HEK293 (cell line): ENCODE data around the gene CD109.
A peak's percentile ranks its signal among the peaks of the same experiment; 100 is the strongest.

ENCODE experiments used
- CTCF ChIA-PET: fragments of 350-600 bp; formaldehyde crosslinking; extraction: SDS; loops from one replicate; lab custom pipeline; 2021; ENCODE audit warnings: antibody characterized with exemption; lab: Yijun Ruan, JAX
- POLR2A ChIA-PET: fragments of 300-600 bp; formaldehyde crosslinking; extraction: SDS; loops from one replicate; lab custom pipeline; 2020; ENCODE audit warnings: antibody characterized with exemption, inconsistent platforms; lab: Yijun Ruan, JAX
- H3K27ac ChIP-seq: fragments of 200-500 bp; sonication (Bioruptor generic); 2 replicates; pipeline ENCODE4 v1.5.1; 2014; ENCODE audit warnings: low read depth, low read length, control low read depth, inconsistent platforms; ENCODE audit errors: extremely low read depth
- H3K36me3 ChIP-seq, 2 experiments: fragments of 200-500 bp in 1 of 2; sonication (Bioruptor generic) in 1 of 2; 1 replicate in 1 of 2; 2 replicates in 1 of 2; pipeline ENCODE4 v1.5.1; 2014 to 2017; ENCODE audit warnings: inconsistent platforms in 2 of 2, low read length in 2 of 2; ENCODE audit not compliant: control insufficient read depth in 2 of 2, insufficient read depth in 1 of 2
- H3K4me1 ChIP-seq: fragments of 200-500 bp; sonication (Bioruptor generic); 2 replicates; pipeline ENCODE4 v1.5.1; 2014; ENCODE audit warnings: mild to moderate bottlenecking, low read length, inconsistent platforms; ENCODE audit not compliant: control insufficient read depth, insufficient read depth
- H3K4me3 ChIP-seq: 2 replicates; pipeline ENCODE4 v1.5.1; 2011; ENCODE audit warnings: low read depth, mild to moderate bottlenecking, control low read depth, low read length, moderate library complexity
- H3K9me3 ChIP-seq: fragments of 200-500 bp; sonication (Bioruptor generic); 2 replicates; pipeline ENCODE4 v1.5.1; 2014; ENCODE audit warnings: low read depth, low read length, inconsistent platforms; ENCODE audit not compliant: control insufficient read depth, insufficient read depth
- BCL11A ChIP-seq: fragments of 450-650 bp; formaldehyde crosslinking; IDR thresholded peaks from 2 replicates; pipeline ENCODE4 v1.5.1; 2016; ENCODE audit warnings: low read depth, missing biosample characterization, missing genetic modification characterization
- HOXC10 ChIP-seq: sonication (generic); formaldehyde crosslinking; IDR thresholded peaks from 2 replicates; pipeline ENCODE4 v1.8.1; 2023; ENCODE audit warnings: mild to moderate bottlenecking, missing genetic modification reagents
- OSR2 ChIP-seq: fragments of 450-650 bp; formaldehyde crosslinking; IDR thresholded peaks from 2 replicates; pipeline ENCODE4 v1.5.1; 2016; ENCODE audit warnings: missing biosample characterization, missing genetic modification characterization
- PRDM10 ChIP-seq: fragments of 450-650 bp; formaldehyde crosslinking; IDR thresholded peaks from 2 replicates; pipeline ENCODE4 v1.5.1; 2016; ENCODE audit warnings: missing biosample characterization, missing genetic modification characterization
- RBAK ChIP-seq: fragments of 450-650 bp; formaldehyde crosslinking; IDR thresholded peaks from 2 replicates; pipeline ENCODE4 v1.5.1; 2016; ENCODE audit warnings: missing biosample characterization, missing genetic modification characterization
- SETDB1 ChIP-seq: IDR thresholded peaks from one replicate; pipeline ENCODE4 v1.6.1; 2017; ENCODE audit warnings: mild to moderate bottlenecking, low read length, moderate library complexity, mixed read lengths; ENCODE audit not compliant: insufficient read length
- ZBTB26 ChIP-seq: fragments of 450-650 bp; formaldehyde crosslinking; optimal IDR thresholded peaks from 2 replicates; pipeline ENCODE3; 2016; ENCODE audit warnings: missing biosample characterization, mild to moderate bottlenecking, missing genetic modification characterization
- ZBTB44 ChIP-seq: fragments of 450-650 bp; IDR thresholded peaks from 2 replicates; pipeline ENCODE4 v1.5.1; 2018; ENCODE audit warnings: missing biosample characterization, mild to moderate bottlenecking, missing genetic modification characterization
- ZFP3 ChIP-seq: fragments of 450-650 bp; formaldehyde crosslinking; IDR thresholded peaks from 2 replicates; pipeline ENCODE4 v1.5.1; 2016; ENCODE audit warnings: low read depth, missing biosample characterization, missing genetic modification characterization
- ZNF155 ChIP-seq: fragments of 450-650 bp; formaldehyde crosslinking; IDR thresholded peaks from 2 replicates; pipeline ENCODE4 v1.5.1; 2016; ENCODE audit warnings: missing biosample characterization, missing genetic modification characterization
- ZNF2 ChIP-seq: fragments of 450-650 bp; formaldehyde crosslinking; IDR thresholded peaks from 2 replicates; pipeline ENCODE4 v1.5.1; 2016; ENCODE audit warnings: missing biosample characterization, missing genetic modification characterization
- ZNF266 ChIP-seq: fragments of 450-650 bp; formaldehyde crosslinking; IDR thresholded peaks from 2 replicates; pipeline ENCODE4 v1.5.1; 2016; ENCODE audit warnings: missing biosample characterization, missing genetic modification characterization, low read depth
- ZNF274 ChIP-seq, 2 experiments: fragments of 200-500 bp in 1 of 2; fragments of 450-650 bp in 1 of 2; sonication (Bioruptor generic) in 1 of 2; formaldehyde crosslinking in 1 of 2; IDR thresholded peaks; 2 replicates each; pipeline versions ENCODE4 v1.5.1 to v1.6.1; 2014 to 2016; ENCODE audit warnings: borderline replicate concordance in 1 of 2, inconsistent platforms in 1 of 2, low read length in 1 of 2, missing biosample characterization in 1 of 2, missing genetic modification characterization in 1 of 2
- ZNF335 ChIP-seq: fragments of 450-650 bp; formaldehyde crosslinking; conservative IDR thresholded peaks from 2 replicates; pipeline ENCODE4 v1.5.1; 2016; ENCODE audit warnings: missing biosample characterization, missing genetic modification characterization
- ZNF394 ChIP-seq: fragments of 450-650 bp; formaldehyde crosslinking; IDR thresholded peaks from 2 replicates; pipeline ENCODE4 v1.5.1; 2016; ENCODE audit warnings: missing biosample characterization, missing genetic modification characterization, mild to moderate bottlenecking, moderate library complexity, borderline replicate concordance
- ZNF416 ChIP-seq: fragments of 450-650 bp; formaldehyde crosslinking; IDR thresholded peaks from 2 replicates; pipeline ENCODE4 v1.5.1; 2016; ENCODE audit warnings: missing biosample characterization, missing genetic modification characterization
- ZNF513 ChIP-seq: fragments of 450-650 bp; IDR thresholded peaks from 2 replicates; pipeline ENCODE4 v1.5.1; 2018; ENCODE audit warnings: missing biosample characterization, missing genetic modification characterization
- ZNF544 ChIP-seq: fragments of 450-650 bp; formaldehyde crosslinking; IDR thresholded peaks from 2 replicates; pipeline ENCODE4 v1.5.0; 2017; ENCODE audit warnings: missing biosample characterization, missing genetic modification characterization
- ZNF555 ChIP-seq: fragments of 450-650 bp; formaldehyde crosslinking; conservative IDR thresholded peaks from 2 replicates; pipeline ENCODE4 v1.5.1; 2017; ENCODE audit warnings: missing biosample characterization, mild to moderate bottlenecking, missing genetic modification characterization, inconsistent platforms
- ZNF692 ChIP-seq: fragments of 450-650 bp; formaldehyde crosslinking; IDR thresholded peaks from 2 replicates; pipeline ENCODE4 v1.5.1; 2016; ENCODE audit warnings: missing biosample characterization, missing genetic modification characterization
- ZNF777 ChIP-seq: fragments of 450-650 bp; formaldehyde crosslinking; IDR thresholded peaks from 2 replicates; pipeline ENCODE4 v1.5.1; 2017; ENCODE audit warnings: missing biosample characterization, missing genetic modification characterization, borderline replicate concordance
- ZNF791 ChIP-seq: fragments of 450-650 bp; formaldehyde crosslinking; IDR thresholded peaks from 2 replicates; pipeline ENCODE4 v1.5.1; 2016; ENCODE audit warnings: missing biosample characterization, missing genetic modification characterization
- ZSCAN16 ChIP-seq: fragments of 450-650 bp; formaldehyde crosslinking; IDR thresholded peaks from 2 replicates; pipeline ENCODE4 v1.5.1; 2016; ENCODE audit warnings: missing biosample characterization, missing genetic modification characterization
- ZSCAN30 ChIP-seq: fragments of 450-650 bp; IDR thresholded peaks from 2 replicates; pipeline ENCODE4 v1.5.1; 2018; ENCODE audit warnings: missing biosample characterization, mild to moderate bottlenecking, missing genetic modification characterization, moderate library complexity
- ZSCAN5A ChIP-seq: fragments of 450-650 bp; formaldehyde crosslinking; IDR thresholded peaks from 2 replicates; pipeline ENCODE4 v1.5.1; 2016; ENCODE audit warnings: missing biosample characterization, missing genetic modification characterization

The CD109 gene

DNA sequence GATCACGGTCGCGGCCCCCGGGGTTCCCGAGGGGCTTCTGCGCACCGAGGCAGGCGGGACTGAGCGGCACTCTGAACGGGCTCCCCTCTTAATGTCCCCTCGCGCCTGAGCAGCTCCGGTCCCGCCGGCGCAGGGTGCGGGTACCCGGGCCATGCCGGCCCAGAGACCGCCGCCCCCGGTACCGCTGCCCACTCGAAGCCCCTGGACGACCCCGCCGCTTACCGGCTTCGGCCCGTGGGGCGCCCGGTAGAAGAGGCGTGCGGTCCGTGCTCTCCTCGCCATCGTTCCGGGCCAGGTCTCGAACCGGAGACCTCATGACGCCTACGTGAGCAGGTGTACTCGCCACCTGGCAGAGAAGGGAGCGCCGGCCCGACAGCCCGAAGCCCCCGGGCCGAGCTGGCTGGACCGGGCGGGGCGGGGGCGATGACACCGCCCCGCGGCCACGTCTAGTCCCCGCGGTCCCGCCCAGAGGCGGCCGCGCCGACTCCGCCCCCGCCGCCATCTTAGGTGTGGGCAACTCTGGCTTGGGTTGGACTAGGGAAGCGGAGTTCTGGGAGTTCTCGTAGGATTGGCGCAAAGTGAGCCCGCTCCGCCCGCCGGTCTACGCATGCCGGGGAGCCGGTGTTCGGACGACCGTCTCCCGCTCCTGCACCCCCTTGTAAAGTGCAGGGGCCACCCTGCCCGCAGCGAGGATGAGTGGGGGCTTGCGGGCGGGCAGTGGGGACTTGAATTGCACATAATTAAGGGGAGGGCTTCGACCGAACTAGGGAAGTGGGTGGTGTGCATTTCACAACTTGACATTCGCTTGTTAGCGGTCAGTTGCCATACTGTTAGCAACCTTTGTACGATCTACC lies 42.2 kb upstream of the CD109 start, which contains the start of gene SLC17A5:
Gene SLC17A5 (minus strand): TSS at position 422 of the 854 bp plus-strand sequence. CDS start 106 bp downstream, at position 316.
- POLR2A ChIA-PET = interaction anchor here (0.5 to 4.0 kb wide), 12 partner anchors 10 to 1552 kb away, joined by 3 to 88 read pairs (median 4); partner anchors contain the start of genes COL12A1, EEF1A1 and MTO1
- H3K36me3 ChIP-seq = peaks cover 0 to 3% of the 10 kb centered on the region in 2 experiments; a peak in 2 of 3 replicates
- CTCF ChIA-PET = interaction anchor here (0.5 to 3.3 kb wide), 21 partner anchors 8 to 1576 kb away, joined by 3 to 19 read pairs (median 5); partner anchors contain the start of genes EEF1A1 and MTO1
- peak within 1 kb of the TSS; percentile 96 for H3K27ac ChIP-seq
- peak within 1 kb of the TSS; percentile 75 for H3K4me3 ChIP-seq
- no peaks in the 10 kb centered on the region for H3K9me3 ChIP-seq
- no peaks in the 10 kb centered on the region; the same call in 1 of the 2 replicates for H3K4me1 ChIP-seq
- no peak for TF ChIP-seq HOXC10 (CRISPR knock-in tag)
- no peak for TF ChIP-seq ZNF544 (tag by site-specific recombination)
- 0 out of 2 replicates have a peak, but pooled peaks have one; percentile 30 for TF ChIP-seq ZSCAN30 (tag by site-specific recombination)
- TF ChIP-seq OSR2 (tag by site-specific recombination) = no peak
- peak; percentile 79; the same call in 1 of the 2 replicates for TF ChIP-seq ZNF2 (tag by site-specific recombination)
- no peak for TF ChIP-seq ZNF274 (IDR thresholded peaks at IDR 0.05; ENCODE audit: low read length)
- TF ChIP-seq ZNF274 (tag by site-specific recombination; IDR thresholded peaks at IDR 0.05; ENCODE audit: borderline replicate concordance) = no peak
- no peak for TF ChIP-seq ZNF266 (tag by site-specific recombination)
- no peak for TF ChIP-seq ZNF155 (tag by site-specific recombination)
- TF ChIP-seq ZNF394 (tag by site-specific recombination) = peak; percentile 45; the same call in 1 of the 2 replicates
- TF ChIP-seq ZNF791 = no peak
- no peak for TF ChIP-seq ZNF513 (tag by site-specific recombination)
- TF ChIP-seq RBAK (tag by site-specific recombination) = no peak
- no peak for TF ChIP-seq ZBTB44 (tag by site-specific recombination)
- no peak for TF ChIP-seq ZNF555 (tag by site-specific recombination)
- TF ChIP-seq ZNF416 (tag by site-specific recombination) = no peak
- no peak for TF ChIP-seq ZSCAN5A (tag by site-specific recombination)
- TF ChIP-seq ZBTB26 = peak; percentile 93
- peak; percentile 70 for TF ChIP-seq ZNF692 (tag by site-specific recombination)
- peak; percentile 94; the same call in 1 of the 2 replicates for TF ChIP-seq ZNF777
- no peak for TF ChIP-seq BCL11A (tag by site-specific recombination)
- TF ChIP-seq ZNF335 (tag by site-specific recombination) = peak; percentile 98; the same call in 1 of the 2 replicates
- TF ChIP-seq ZSCAN16 = peak; percentile 83
- no peak for TF ChIP-seq SETDB1
- TF ChIP-seq ZFP3 = no peak
- TF ChIP-seq PRDM10 (tag by site-specific recombination) = peak; percentile 86
